ENCODE measurements around the gene ANXA6.
A peak's percentile ranks its signal among the peaks of the same experiment; 100 is the strongest.

The ANXA6 gene

GRCh38 chr5:151125421-151125820 lies 32.2 kb downstream of the ANXA6 start:
- DNase-seq, result peak; percentile 3

DNA sequence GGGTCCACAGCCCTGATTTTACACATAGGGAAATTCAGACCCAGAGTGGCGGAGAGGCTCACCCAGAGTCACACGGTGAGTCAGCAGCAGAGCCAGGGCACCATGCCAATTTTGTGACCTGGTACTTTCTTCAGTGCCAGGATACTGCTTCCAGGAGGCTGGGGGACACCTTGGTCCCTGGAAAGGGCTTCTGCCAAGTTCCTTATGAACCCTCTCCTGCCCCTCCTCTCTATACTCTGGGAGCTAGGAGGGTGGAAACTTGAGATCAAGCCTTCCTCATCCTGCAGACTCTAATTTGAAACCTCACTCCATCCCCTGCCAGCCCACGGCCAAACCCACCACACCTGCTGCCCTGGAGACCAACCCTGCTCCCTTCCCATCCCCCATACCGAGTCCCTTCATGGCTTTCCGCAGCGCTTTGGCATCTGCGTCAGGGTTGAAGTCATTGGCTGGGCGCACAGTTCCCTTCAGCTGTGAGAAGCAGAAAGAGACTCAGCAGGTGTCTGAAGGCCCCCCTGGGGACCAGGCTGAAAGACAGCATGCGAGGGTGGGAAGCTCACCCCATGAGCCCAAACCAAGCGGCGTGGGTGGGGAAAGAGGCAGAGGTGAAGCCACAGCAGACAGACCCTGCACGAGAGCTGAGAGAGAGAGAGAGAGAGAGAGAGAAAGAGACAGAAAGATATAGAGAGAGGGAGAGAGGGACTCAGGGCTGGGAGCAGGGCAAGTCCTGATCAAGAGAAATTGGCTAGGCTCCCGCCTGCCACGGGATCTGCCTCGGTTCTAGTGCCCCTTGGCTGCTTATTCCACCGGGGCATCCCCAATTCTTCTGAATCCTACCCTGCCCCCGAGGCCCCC lies 33.5 kb downstream of the ANXA6 start:
- no peak for DNase-seq

- no peak for DNase-seq
Measured at GRCh38 chr5:151122828-151123227, 34.8 kb downstream of the ANXA6 start.

GRCh38 chr5:151121665-151122064 lies 35.9 kb downstream of the ANXA6 start:
- DNase-seq, result no peak

DNA sequence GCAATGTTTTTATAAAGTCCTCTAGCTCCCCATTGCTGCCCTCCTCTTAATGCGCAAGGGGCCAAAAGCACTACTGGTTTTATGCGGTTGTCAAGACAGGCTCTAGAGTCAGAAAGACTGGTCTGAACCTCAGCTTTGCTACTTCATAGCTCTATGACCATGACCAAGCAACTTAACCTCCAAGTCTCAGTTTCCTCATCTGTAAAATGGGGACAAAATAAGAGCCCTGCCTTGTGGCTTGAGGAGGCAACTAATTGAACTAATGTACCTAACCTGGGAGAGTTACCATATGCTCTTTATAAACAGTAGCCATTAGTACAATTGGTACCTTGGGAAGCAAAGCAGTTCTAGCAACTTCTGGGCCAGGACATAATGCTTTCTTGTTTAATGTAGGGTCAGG lies 36.5 kb downstream of the ANXA6 start:
- no peak for DNase-seq

GRCh38 chr5:151118913-151119575 lies 38.5 kb downstream of the ANXA6 start:
- no peak for DNase-seq

DNA sequence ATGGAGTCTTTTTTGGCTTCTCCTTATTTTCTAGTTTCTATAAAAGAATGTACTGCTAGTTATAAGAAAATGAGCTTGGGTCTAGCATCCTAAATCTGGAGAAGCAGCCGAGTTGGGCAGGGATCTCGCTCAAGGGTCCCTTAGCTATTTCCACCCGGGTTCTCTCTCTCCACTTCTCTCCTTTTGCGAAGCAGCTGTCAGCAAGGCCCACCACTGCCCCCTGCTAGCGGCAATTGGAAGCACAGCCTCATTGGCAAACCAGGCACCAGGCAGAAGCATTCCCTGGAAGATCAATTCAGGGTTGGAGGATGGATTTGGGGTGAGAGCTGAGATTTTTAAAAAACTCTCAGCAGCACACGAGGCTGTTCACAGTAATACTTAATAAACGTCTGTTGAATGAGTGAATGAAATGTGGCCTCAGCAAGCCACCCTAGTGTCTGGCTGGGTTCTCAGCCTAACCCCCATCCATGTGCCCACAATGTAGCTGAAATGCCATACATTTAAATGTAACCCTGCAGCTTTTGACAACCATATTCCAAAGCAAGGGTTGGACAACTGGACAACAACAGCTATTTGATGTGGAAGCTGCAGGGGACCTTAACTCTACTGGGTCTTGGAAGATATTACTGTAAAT lies 42.2 kb downstream of the ANXA6 start:
- no peak for DNase-seq

- no peak for DNase-seq
Measured at GRCh38 chr5:151113651-151114050, 43.9 kb downstream of the ANXA6 start.

- DNase-seq, result no peak
Measured at GRCh38 chr5:151110992-151111391, 46.6 kb downstream of the ANXA6 start.

DNA sequence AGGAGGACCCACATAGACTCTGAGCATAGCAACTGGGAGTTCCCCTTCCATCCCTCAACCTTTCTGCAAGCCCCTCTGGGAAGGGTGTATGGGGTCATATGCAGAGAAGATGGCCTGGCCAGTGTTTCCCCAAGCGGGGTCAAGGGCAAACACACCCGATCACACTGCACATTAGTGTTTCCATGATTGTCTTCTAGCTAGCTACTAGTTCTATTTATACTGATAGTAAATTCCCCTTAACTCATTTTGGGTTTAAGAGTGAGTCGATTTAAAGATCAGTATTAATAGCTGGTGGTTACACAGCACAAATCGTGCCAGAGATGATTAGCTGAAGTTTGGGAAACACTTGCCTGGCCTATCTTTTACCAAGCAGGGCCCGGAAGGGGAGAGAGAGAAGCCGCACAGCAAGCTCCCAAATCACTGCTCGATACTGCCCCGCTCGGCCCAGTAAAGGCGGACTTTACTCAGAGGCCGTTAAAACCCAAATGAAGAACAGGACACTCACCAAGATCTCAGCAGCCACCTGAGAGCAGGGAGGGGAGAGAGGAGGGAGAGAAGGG lies 47.4 kb downstream of the ANXA6 start:
- DNase-seq, result no peak

GRCh38 chr5:151108566-151108965 lies 49.0 kb downstream of the ANXA6 start:
- no peak for DNase-seq

DNA sequence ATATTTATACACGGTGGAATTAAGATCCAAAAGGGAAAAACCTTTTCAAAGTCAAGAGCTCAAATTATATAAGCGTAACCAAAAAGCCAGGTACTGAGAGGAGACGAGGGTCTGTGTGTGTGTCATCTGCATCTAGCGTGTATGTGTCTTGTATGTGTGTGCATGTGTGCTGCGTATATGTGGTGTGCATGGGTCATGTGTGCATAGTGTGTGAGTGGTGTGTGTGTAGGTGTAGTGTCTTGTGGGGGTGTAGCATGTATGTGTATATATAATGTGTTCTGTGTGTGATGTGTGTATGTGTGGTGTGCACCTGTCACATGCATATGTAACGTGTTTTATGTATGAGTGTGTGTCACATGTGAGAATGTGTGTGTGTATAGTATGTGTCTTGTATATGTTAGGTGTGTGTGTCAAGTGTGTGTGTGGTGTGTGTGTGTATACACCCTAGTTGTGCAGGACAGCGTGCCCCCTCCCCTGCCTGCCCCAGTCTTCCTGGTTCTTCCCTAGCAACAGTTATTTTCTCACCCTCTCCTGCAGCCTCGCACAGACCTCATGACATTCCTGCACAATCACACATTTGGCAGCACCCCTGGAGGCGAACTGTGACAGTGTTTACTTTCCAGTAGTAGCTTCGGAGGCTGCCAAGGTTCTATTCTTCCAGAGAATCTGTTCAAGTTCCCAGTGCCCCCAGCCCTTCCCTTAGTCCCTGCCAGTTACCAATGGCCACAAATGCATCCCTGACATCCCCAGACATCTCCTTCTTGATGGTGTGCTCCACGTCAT lies 49.6 kb downstream of the ANXA6 start:
- no peak for DNase-seq

DNA sequence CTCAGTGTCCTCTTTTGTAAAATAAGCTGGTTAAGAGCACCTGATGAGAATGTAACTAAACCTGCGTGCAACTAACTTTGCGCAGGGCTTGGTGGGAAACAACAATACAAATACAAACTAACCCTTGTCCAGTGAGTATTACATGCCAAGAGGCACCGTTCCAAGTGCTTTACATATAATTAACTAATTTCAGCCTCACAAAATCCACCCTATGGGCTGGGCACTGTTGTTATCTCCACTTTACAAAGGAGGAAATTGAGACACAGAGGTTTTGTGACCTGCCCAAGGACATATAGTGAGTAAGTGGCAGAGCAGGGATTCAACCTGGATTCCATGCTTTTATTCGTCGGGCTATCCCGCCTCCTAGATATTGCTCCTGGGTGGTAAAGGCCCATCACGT lies 50.5 kb downstream of the ANXA6 start:
- DNase-seq, result no peak

DNA sequence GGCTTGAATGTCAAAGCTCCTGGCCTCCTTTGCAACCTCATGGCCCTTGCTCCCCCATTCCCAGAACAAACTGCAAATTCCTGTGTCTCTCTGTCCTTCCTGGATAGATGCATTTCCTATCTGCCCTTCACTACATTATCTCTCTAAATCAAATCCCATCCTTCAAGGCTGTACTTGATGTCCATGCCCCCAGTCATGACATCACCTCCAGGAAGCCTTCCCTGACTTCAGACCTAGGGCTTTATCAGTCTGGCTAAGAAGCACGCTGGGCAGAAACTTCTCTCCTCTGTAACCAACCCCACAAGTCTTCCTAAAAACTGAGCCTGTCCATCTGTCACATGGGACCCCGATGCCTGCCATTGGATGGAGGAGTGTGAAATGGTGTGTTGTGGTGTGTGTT lies 51.1 kb downstream of the ANXA6 start:
- DNase-seq, result no peak

GRCh38 chr5:151106043-151106442 lies 51.5 kb downstream of the ANXA6 start:
- DNase-seq, result no peak

DNA sequence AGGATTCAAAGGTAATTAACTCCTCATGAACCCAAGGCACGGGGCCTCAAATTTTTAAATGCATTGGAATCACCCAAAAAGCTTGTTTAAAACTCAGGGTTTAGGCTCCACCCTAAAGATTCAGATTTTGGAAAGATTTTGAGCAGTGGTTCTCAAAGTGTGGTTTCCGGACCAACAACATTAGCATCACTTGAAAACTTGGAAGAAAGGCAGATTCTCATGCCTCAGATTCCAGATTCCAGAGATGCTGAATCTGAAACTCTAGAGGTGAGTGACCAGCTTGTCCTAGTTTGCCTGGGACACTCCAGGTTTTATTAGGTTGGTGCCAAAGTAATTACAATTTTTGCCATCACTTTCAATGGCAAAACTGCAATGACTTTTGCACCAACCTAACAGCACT lies 52.0 kb downstream of the ANXA6 start:
- DNase-seq, result no peak

DNA sequence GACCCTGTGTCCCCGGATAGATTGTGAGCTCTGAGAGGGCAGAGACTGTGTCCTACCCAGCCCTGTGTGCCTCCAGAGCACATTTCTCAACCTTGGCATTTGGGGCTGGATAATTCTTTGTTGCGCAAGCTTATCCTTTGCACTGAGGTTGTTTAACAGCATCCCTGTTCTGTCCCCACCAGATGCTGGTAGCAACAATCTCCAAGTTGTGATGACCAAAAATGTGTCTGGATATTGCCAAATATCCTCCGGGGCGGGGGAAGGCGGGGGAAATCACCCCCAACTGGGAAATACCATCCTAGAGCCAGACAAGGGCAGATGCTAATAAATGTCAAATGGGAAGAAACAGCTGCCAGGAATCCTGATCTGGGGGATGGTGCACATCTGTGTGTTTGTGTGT lies 52.8 kb downstream of the ANXA6 start:
- no peak for DNase-seq

GRCh38 chr5:151101746-151102145 lies 55.8 kb downstream of the ANXA6 start:
- no peak for DNase-seq

DNA sequence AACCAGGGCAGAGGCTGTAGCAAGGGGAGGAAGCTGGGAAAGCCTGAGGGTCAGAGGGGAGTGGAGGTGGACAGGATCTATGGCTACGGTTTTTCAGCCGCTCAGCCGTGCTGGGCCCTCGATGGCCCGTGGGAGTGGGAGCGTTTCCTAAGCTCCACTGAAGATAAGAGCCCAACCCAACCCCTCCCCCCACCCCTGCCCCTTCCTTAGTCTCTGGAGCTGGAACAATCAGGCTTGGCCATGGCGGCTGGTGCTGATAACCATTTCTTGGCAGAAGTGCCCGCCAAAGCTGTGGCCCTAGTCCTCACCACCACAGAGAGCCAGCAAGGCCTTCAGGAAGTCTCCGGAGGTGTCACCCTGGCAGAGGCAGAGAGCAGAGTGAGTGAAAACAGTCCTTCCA lies 56.4 kb downstream of the ANXA6 start:
- DNase-seq, result no peak

- no peak for DNase-seq
Measured at GRCh38 chr5:151100681-151101080, 56.9 kb downstream of the ANXA6 start.

- DNase-seq, result no peak
Measured at GRCh38 chr5:151098768-151099121, 58.8 kb downstream of the ANXA6 start.

GRCh38 chr5:151097820-151098767 lies 59.5 kb downstream of the ANXA6 start:
- DNase-seq, result no peak

All from SIG-M5 (cell line).